Measurements from ENCODE around the gene SMIM27. TPM values are rescaled to one million over a fixed set of nuclear protein-coding genes. Genes with fewer than 3 reads are reported as not detected.

SMIM27 gene, protein sequence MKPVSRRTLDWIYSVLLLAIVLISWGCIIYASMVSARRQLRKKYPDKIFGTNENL
- total RNA-seq = 4.7 TPM

DNA sequence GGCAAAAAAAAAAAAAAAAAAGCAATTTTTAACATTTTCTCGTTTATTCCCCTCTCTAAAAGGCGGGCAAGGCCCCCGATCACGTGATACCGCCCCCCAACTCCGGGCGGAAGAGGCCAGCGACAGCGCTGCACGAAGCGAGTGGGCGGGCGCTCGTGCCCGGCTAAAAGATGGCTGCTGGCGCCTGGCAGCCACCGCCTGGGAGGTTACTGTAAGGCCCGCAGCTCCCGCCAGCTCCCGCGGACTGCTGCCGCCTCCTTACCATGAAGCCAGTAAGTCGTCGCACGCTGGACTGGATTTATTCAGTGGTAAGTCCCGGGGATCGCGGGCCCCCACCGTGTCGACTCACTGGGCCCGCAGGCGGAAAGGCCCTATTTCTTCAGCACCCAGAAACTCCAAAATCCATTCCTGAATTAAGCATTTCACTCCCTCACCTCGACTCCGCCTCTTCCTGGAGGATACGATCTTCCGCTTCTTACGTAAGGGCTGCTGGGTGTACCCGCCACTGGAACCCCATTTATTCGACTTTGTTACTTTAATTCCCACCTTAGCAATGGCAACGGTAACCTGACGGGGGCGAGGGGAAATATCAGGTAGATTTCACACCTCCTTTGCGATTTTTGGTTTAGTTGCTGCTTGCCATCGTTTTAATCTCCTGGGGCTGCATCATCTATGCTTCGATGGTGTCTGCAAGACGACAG lies at the start of gene SMIM27, which contains the start of gene TOPORS:
Gene SMIM27, plus strand, starts transcription at position 156 of the 701 bp plus-strand sequence. Its CDS starts 108 bp downstream, at position 264.
Gene TOPORS, minus strand, starts transcription at position 415 of the 701 bp plus-strand sequence. Its CDS starts 150 bp downstream, at position 265.

DNA sequence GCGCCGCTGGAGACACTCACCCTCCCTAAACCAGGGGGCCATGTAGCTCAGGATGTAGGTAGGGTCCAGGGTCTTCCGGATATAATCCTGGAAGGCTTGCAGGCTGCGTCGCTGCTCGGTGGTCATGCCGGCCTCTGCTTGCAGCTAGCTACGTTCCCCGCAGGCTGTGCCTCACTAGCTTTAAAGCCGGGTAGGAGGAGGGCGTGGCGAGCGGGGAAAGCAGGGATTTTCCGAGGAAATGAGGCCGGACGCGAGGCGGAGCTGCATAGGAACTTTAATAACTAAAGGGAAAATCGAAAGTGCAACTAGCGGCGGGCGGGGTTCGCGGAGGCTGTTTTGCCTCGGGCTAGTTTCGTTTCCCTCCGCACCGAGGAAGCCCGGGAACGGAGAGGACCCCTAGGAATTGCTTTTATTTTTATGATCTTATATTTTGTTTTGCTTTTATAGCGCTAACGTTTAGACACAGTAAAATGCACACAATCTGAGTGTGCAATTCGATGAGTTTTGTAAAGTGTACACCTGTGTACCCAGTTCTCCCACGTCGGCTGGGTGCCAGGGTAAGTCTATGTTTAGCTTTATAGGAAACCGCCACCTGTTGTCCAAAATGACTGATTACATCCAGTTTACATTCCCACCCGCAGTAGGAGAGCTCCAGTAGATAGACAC lies 26.0 kb upstream of the SMIM27 start, which contains the start of gene RIGI:
Gene RIGI, minus strand, starts transcription at position 156 of the 666 bp plus-strand sequence. Its CDS starts 30 bp downstream, at position 126.

DNA sequence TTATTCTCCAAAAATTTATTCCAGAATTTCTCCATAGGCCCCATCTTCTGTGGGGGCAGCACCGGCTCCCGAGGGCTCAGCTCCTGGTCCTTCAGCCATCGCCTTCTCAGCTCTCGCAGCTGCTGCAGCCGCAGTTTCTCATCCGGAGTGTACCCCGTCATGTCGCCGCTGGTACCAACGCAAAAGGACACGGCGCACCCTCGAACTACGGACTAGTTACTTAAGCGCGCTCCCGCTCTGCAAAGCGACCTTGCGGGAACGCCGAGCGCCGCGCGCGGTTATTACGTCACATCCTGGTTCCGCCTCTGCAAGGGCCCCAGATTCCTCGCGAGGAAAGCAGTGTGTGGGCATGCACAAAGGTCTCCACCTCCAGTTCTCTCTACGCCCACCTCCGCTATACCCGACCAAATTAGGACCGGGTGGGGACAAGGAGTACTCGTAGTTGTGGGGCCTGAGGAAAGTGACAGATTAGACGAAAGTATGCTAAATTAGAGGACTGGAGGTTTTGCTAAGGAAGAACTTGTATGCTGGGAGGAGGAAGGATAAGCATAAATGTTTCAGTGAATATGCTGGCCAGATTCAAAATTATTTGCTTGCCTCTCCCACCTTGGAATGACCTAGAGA lies 20.9 kb downstream of the SMIM27 start, which contains the start of gene NDUFB6:
Gene NDUFB6, minus strand, starts transcription at position 260 of the 624 bp plus-strand sequence. Its CDS starts 99 bp downstream, at position 161.

Other genes starting within 250 kb of the SMIM27 start
- 16.9 TPM for gene ACO1, start 167.7 kb upstream of the SMIM27 start, total RNA-seq
- gene RIGI, start 26.1 kb upstream of the SMIM27 start, total RNA-seq = 8.5 TPM
- gene TOPORS, start 259 bp downstream of the SMIM27 start, total RNA-seq = 36.3 TPM
- gene NDUFB6, start 20.8 kb downstream of the SMIM27 start, total RNA-seq = 21.3 TPM
- 0.31 TPM for gene TAF1L, start 83.3 kb downstream of the SMIM27 start, total RNA-seq
- gene TMEM215, start 231.2 kb downstream of the SMIM27 start, total RNA-seq = 0.31 TPM

Measured in parietal lobe (tissue), 1 donor.